H9 (cell line): ENCODE data around the gene FFAR3. TPM values are rescaled to one million over a fixed set of nuclear protein-coding genes. Genes with fewer than 3 reads are reported as not detected.
"Not testable (repeated sequence)": the region's sequence is repeated elsewhere in the genome, so short reads cannot be mapped to it uniquely, and the experiment has no call there.

ENCODE experiments used
- DNase-seq: peaks from one replicate; pipeline ENCODE4 v3.0.0-alpha.2; 2017
- H2AFZ ChIP-seq: one replicate; pipeline ENCODE4 v1.6.1; 2013; ENCODE audit warnings: mild to moderate bottlenecking, low read length, control low read depth, moderate library complexity
- H2AK5ac ChIP-seq: 2 replicates; pipeline ENCODE4 v1.6.1; 2013; ENCODE audit warnings: low read length, control low read depth, mixed read lengths; ENCODE audit not compliant: insufficient read length
- H2BK120ac ChIP-seq: one replicate; pipeline ENCODE4 v1.6.1; 2013; ENCODE audit warnings: low read depth, mild to moderate bottlenecking, low read length, control low read depth, inconsistent platforms; ENCODE audit not compliant: poor library complexity, severe bottlenecking
- H2BK12ac ChIP-seq: 2 replicates; pipeline ENCODE4 v1.6.1; 2013; ENCODE audit warnings: low read length, control low read depth, mixed read lengths, low read depth; ENCODE audit not compliant: insufficient read length
- H2BK15ac ChIP-seq: 2 replicates; pipeline ENCODE4 v1.6.1; 2013; ENCODE audit warnings: low read depth, low read length, control low read depth
- H2BK20ac ChIP-seq: one replicate; pipeline ENCODE4 v1.6.1; 2013; ENCODE audit warnings: low read depth, mild to moderate bottlenecking, low read length, control low read depth, inconsistent platforms; ENCODE audit not compliant: poor library complexity, severe bottlenecking
- H2BK5ac ChIP-seq: 2 replicates; pipeline ENCODE4 v1.6.1; 2013; ENCODE audit warnings: low read length, control low read depth, mixed read lengths; ENCODE audit not compliant: insufficient read length
- H3K14ac ChIP-seq: 2 replicates; pipeline ENCODE4 v1.6.1; 2013; ENCODE audit warnings: low read length, control low read depth; ENCODE audit not compliant: insufficient read depth
- H3K18ac ChIP-seq: 2 replicates; pipeline ENCODE4 v1.6.1; 2013; ENCODE audit warnings: low read depth, mild to moderate bottlenecking, mixed read lengths, low read length, control low read depth; ENCODE audit not compliant: insufficient read length
- H3K23ac ChIP-seq: 2 replicates; pipeline ENCODE4 v1.6.1; 2013; ENCODE audit warnings: low read length, control low read depth, mixed read lengths, low read depth; ENCODE audit not compliant: insufficient read length
- H3K23me2 ChIP-seq: 2 replicates; pipeline ENCODE4 v1.6.1; 2013; ENCODE audit warnings: low read depth, mild to moderate bottlenecking, mixed read lengths, low read length, control low read depth; ENCODE audit not compliant: insufficient read length, poor library complexity, severe bottlenecking
- H3K27ac ChIP-seq: 2 replicates; pipeline ENCODE4 v1.5.1; 2013; ENCODE audit warnings: low read length, control low read depth, mixed read lengths, low read depth; ENCODE audit not compliant: insufficient read length
- H3K27me3 ChIP-seq: 2 replicates; pipeline ENCODE4 v1.6.1; 2013; ENCODE audit warnings: low read length, control low read depth, inconsistent platforms; ENCODE audit not compliant: insufficient read depth
- H3K4ac ChIP-seq: 2 replicates; pipeline ENCODE4 v1.6.1; 2013; ENCODE audit warnings: low read depth, mild to moderate bottlenecking, control low read depth, inconsistent platforms, low read length, moderate library complexity
- H3K4me1 ChIP-seq: 2 replicates; pipeline ENCODE4 v1.6.1; 2013; ENCODE audit warnings: low read length, control low read depth, inconsistent platforms; ENCODE audit not compliant: insufficient read depth
- H3K4me2 ChIP-seq: 2 replicates; pipeline ENCODE4 v1.6.1; 2013; ENCODE audit warnings: low read length, control low read depth, mixed read lengths; ENCODE audit not compliant: insufficient read length, insufficient read depth
- H3K56ac ChIP-seq: 2 replicates; pipeline ENCODE4 v1.6.1; 2013; ENCODE audit warnings: low read depth, mild to moderate bottlenecking, mixed read lengths, low read length, control low read depth; ENCODE audit not compliant: insufficient read length
- H3K79me1 ChIP-seq: 2 replicates; pipeline ENCODE4 v1.6.1; 2013; ENCODE audit warnings: low read depth, mild to moderate bottlenecking, moderate library complexity, low read length, control low read depth, inconsistent platforms; ENCODE audit not compliant: insufficient read depth, poor library complexity, severe bottlenecking
- H3K79me2 ChIP-seq: 2 replicates; pipeline ENCODE4 v1.6.1; 2013; ENCODE audit warnings: low read length, control low read depth, inconsistent platforms; ENCODE audit not compliant: insufficient read depth
- H3K9ac ChIP-seq: 2 replicates; pipeline ENCODE4 v1.6.1; 2013; ENCODE audit warnings: low read length, control low read depth, mixed read lengths; ENCODE audit not compliant: insufficient read length; ENCODE audit errors: extremely low read depth
- H3K9me3 ChIP-seq: one replicate; pipeline ENCODE4 v1.6.1; 2013; ENCODE audit warnings: low read depth, low read length, inconsistent platforms; ENCODE audit not compliant: control insufficient read depth
- H3T11ph ChIP-seq: one replicate; pipeline ENCODE4 v1.6.1; 2013; ENCODE audit warnings: mild to moderate bottlenecking, low read length, control low read depth, inconsistent platforms
- H4K20me1 ChIP-seq: one replicate; pipeline ENCODE4 v1.6.1; 2013; ENCODE audit not compliant: control insufficient read depth, insufficient read length, insufficient read depth
- H4K5ac ChIP-seq: 2 replicates; pipeline ENCODE4 v1.6.1; 2013; ENCODE audit warnings: low read depth, mild to moderate bottlenecking, mixed read lengths, low read length, control low read depth; ENCODE audit not compliant: insufficient read length
- H4K8ac ChIP-seq: replicated peaks from 2 replicates; pipeline ENCODE4 v1.6.1; 2013; ENCODE audit warnings: low read length, control low read depth, mixed read lengths, low read depth; ENCODE audit not compliant: insufficient read length
- H4K91ac ChIP-seq: 2 replicates; pipeline ENCODE4 v1.6.1; 2013; ENCODE audit warnings: low read depth, mild to moderate bottlenecking, moderate library complexity, mixed read lengths, low read length, control low read depth; ENCODE audit not compliant: insufficient read length
- H3K27ac Mint-ChIP-seq, 3 experiments: 2 replicates in 2 of 3; 3 replicates in 1 of 3; pipeline ENCODE4 v1.8.0; 2020 to 2021; ENCODE audit warnings: mixed read lengths in 3 of 3, mild to moderate bottlenecking in 1 of 3, moderate library complexity in 1 of 3
- H3K27me3 Mint-ChIP-seq: 2 replicates; pipeline ENCODE4 v1.8.0; 2021; ENCODE audit warnings: low read depth, mild to moderate bottlenecking, moderate library complexity, mixed read lengths
- H3K36me3 Mint-ChIP-seq, 3 experiments: 2 replicates in 2 of 3; 3 replicates in 1 of 3; pipeline ENCODE4 v1.8.0; 2020 to 2021; ENCODE audit warnings: low read depth in 3 of 3, mixed read lengths in 3 of 3; ENCODE audit not compliant: insufficient read depth in 1 of 3
- H3K4me1 Mint-ChIP-seq, 2 experiments: 2 replicates each; pipeline ENCODE4 v1.8.0; 2020; ENCODE audit warnings: mixed read lengths in 2 of 2
- H3K4me3 Mint-ChIP-seq, 2 experiments: 2 replicates in 1 of 2; 3 replicates in 1 of 2; pipeline ENCODE4 v1.8.0; 2020 to 2021; ENCODE audit warnings: mild to moderate bottlenecking in 2 of 2, mixed read lengths in 2 of 2, moderate library complexity in 1 of 2
- H3K9me3 Mint-ChIP-seq, 2 experiments: 2 replicates in 1 of 2; 3 replicates in 1 of 2; pipeline ENCODE4 v1.8.0; 2020; ENCODE audit warnings: mild to moderate bottlenecking in 2 of 2, mixed read lengths in 2 of 2, moderate library complexity in 1 of 2
- WGBS: extraction: QIAGEN DNeasy Blood & Tissue Kit; methylation state at CpG from one replicate; pipeline ENCODE4 v1.1.7; 2013; ENCODE audit warnings: missing lambda C conversion rate, low lambda C conversion rate, mixed read lengths; ENCODE audit not compliant: insufficient read length; ENCODE audit errors: extremely low coverage; 5-methylcytosine and 5-hydroxymethylcytosine counted together
- total RNA-seq: library from RNA; stranded (reverse); gene quantifications from 2 replicates; pipeline ENCODE4 v1.2.1, GENCODE V29; 2021
- TF ChIP-seq, protein P1 (sequence below): fragments of 200-600 bp; sonication (generic); conservative IDR thresholded peaks from 3 replicates; pipeline ENCODE4 v1.8.0; 2021; ENCODE audit warnings: antibody characterized with exemption, mild to moderate bottlenecking

FFAR3 gene
- total RNA-seq, 1 experiment from 2014 or later, result not detected

DNA sequence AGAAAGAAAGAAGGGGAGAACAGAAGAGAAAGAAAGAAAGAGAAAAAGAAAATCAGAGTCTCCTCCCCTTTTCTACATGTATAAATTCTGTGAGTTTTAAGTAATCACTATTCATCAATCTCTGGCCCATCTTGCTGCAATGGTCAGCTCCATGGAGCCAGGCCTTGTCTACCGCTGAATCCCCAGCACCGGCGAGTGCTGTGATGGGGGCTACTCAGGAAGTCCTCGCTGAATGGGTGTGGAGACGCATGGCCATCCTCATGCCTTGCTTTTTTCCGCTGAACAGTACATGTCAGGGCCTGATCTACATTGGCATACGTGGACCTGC, 42.5 kb downstream of the FFAR3 start:
- no peak overlapping the region for H3K4ac ChIP-seq
- peaks cover 0 to 3% of the 10 kb centered on the region in 2 experiments; a peak in 2 of 4 replicates for H3K4me1 Mint-ChIP-seq
- no peak overlapping the region for H3K56ac ChIP-seq
- no peak overlapping the region for H2BK15ac ChIP-seq
- no peak overlapping the region for H3K4me2 ChIP-seq
- no peak overlapping the region for H2AFZ ChIP-seq
- H3K23ac ChIP-seq, result no peak overlapping the region
- no peak overlapping the region for H3K27ac Mint-ChIP-seq
- H3K23me2 ChIP-seq, result no peaks in the 10 kb centered on the region
- no peak overlapping the region for H4K5ac ChIP-seq
- H3K79me1 ChIP-seq, result no peaks in the 10 kb centered on the region
- no peak overlapping the region for H3T11ph ChIP-seq
- no peaks in the 10 kb centered on the region for H3K4me1 ChIP-seq
- H3K27me3 ChIP-seq, result no peaks in the 10 kb centered on the region
- H4K8ac ChIP-seq, result no peak overlapping the region
- no peaks in the 10 kb centered on the region for H4K20me1 ChIP-seq
- H2BK5ac ChIP-seq, result no peak overlapping the region
- no peak overlapping the region for H2BK20ac ChIP-seq
- no CpG with 5 or more reads among the region's 7 CpGs for WGBS
- no peak overlapping the region for H3K27ac ChIP-seq
- peaks cover 2% of the 10 kb centered on the region; the same call in 1 of the 2 replicates for H3K27me3 Mint-ChIP-seq
- H3K9me3 Mint-ChIP-seq, result no peaks in the 10 kb centered on the region; a peak in 1 of 5 replicates
- TF ChIP-seq, protein P1, sequence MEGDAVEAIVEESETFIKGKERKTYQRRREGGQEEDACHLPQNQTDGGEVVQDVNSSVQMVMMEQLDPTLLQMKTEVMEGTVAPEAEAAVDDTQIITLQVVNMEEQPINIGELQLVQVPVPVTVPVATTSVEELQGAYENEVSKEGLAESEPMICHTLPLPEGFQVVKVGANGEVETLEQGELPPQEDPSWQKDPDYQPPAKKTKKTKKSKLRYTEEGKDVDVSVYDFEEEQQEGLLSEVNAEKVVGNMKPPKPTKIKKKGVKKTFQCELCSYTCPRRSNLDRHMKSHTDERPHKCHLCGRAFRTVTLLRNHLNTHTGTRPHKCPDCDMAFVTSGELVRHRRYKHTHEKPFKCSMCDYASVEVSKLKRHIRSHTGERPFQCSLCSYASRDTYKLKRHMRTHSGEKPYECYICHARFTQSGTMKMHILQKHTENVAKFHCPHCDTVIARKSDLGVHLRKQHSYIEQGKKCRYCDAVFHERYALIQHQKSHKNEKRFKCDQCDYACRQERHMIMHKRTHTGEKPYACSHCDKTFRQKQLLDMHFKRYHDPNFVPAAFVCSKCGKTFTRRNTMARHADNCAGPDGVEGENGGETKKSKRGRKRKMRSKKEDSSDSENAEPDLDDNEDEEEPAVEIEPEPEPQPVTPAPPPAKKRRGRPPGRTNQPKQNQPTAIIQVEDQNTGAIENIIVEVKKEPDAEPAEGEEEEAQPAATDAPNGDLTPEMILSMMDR, result no peak
- no peak overlapping the region for H3K18ac ChIP-seq
- H2AK5ac ChIP-seq, result no peak overlapping the region
- H3K9me3 ChIP-seq, result no peaks in the 10 kb centered on the region
- no peaks in the 10 kb centered on the region for H3K79me2 ChIP-seq
- no peak overlapping the region for H3K4me3 Mint-ChIP-seq
- no peak for DNase-seq
- H2BK120ac ChIP-seq, result no peak overlapping the region
- no peak overlapping the region for H2BK12ac ChIP-seq
- no peak overlapping the region for H4K91ac ChIP-seq
- no peak overlapping the region for H3K9ac ChIP-seq
- no peaks in the 10 kb centered on the region for H3K36me3 Mint-ChIP-seq
- no peak overlapping the region for H3K14ac ChIP-seq

DNA sequence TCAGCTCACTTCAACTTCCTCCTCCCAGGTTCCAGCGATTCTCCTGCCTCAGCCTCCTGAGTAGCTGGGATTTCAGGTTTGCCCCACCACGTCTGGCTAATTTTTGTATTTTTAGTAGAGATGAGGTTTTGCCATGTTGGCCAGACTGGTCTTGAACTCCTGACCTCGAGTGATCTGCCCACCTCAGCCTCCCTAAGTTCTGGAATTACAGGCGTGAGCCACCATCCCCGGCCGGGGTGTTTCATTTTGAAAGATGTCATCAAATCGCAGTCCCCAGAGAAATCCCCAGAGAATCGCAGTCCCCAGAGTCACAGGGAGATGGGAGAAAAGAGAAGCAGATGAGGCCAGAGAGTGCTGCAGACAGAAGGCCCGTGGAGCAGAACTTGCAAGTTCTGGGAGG, 43.2 kb downstream of the FFAR3 start:
- not testable (repeated sequence) for H4K8ac ChIP-seq, H3K4me1 ChIP-seq, H3K23me2 ChIP-seq, H3K4me1 Mint-ChIP-seq, H3K9me3 Mint-ChIP-seq, H2BK15ac ChIP-seq, H3T11ph ChIP-seq, H4K5ac ChIP-seq, DNase-seq, H2BK20ac ChIP-seq, H4K91ac ChIP-seq, H3K79me2 ChIP-seq, H2BK120ac ChIP-seq, H3K9ac ChIP-seq, H2AFZ ChIP-seq, H2BK5ac ChIP-seq, H3K9me3 ChIP-seq, H3K27ac ChIP-seq, H3K4me3 Mint-ChIP-seq, H3K36me3 Mint-ChIP-seq, H4K20me1 ChIP-seq, H3K79me1 ChIP-seq, H3K23ac ChIP-seq, H3K56ac ChIP-seq, H3K4me2 ChIP-seq, H3K27me3 Mint-ChIP-seq, H3K18ac ChIP-seq, H3K27me3 ChIP-seq, H2AK5ac ChIP-seq, H2BK12ac ChIP-seq, H3K14ac ChIP-seq, H3K4ac ChIP-seq
- no CpG with 5 or more reads among the region's 9 CpGs for WGBS
- peak overlapping the region in 1 of 3 experiments; percentile 71; a peak in 1 of 7 replicates for H3K27ac Mint-ChIP-seq
